ENCODE results near the gene TRIM63.

- TF ChIP-seq CTCF (IDR thresholded peaks at IDR 0.05) (no peak), EZH2 (IDR thresholded peaks at IDR 0.05; ENCODE audit: borderline replicate concordance, insufficient read depth, low read depth, low read length, poor library complexity, severe bottlenecking) (no peak)
These were observed 41.9 kb downstream of the TRIM63 start for GRCh38 chr1:26025517-26025916.

All from B cell (primary cell).